HEK293 (cell line): ENCODE results near the gene PRR36.
A peak's percentile ranks its signal among the peaks of the same experiment; 100 is the strongest.

ENCODE experiments used
- EGR2 ChIP-seq: fragments of 450-650 bp; formaldehyde crosslinking; IDR thresholded peaks from 2 replicates; pipeline ENCODE4 v1.5.1; 2016; ENCODE audit warnings: low read depth, missing biosample characterization, missing genetic modification characterization
- KLF10 ChIP-seq: fragments of 450-650 bp; IDR thresholded peaks from 2 replicates; pipeline ENCODE4 v1.5.1; 2018; ENCODE audit warnings: missing biosample characterization, mild to moderate bottlenecking, missing genetic modification characterization
- MEIS1 ChIP-seq: sonication (generic); formaldehyde crosslinking; IDR thresholded peaks from 2 replicates; pipeline ENCODE4 v1.8.1; 2022; ENCODE audit warnings: missing genetic modification reagents, mild to moderate bottlenecking, borderline replicate concordance
- MYNN ChIP-seq: fragments of 450-650 bp; formaldehyde crosslinking; IDR thresholded peaks from 2 replicates; pipeline ENCODE4 v1.5.1; 2016; ENCODE audit warnings: missing biosample characterization, missing genetic modification characterization, borderline replicate concordance
- PATZ1 ChIP-seq: fragments of 450-650 bp; formaldehyde crosslinking; IDR thresholded peaks from 2 replicates; pipeline ENCODE4 v1.5.1; 2016; ENCODE audit warnings: missing biosample characterization, missing genetic modification characterization
- PRDM2 ChIP-seq: fragments of 450-650 bp; formaldehyde crosslinking; IDR thresholded peaks from 2 replicates; pipeline ENCODE4 v1.5.1; 2016; ENCODE audit warnings: missing biosample characterization, missing genetic modification characterization, borderline replicate concordance
- TCF7L2 ChIP-seq: IDR thresholded peaks from 2 replicates; pipeline ENCODE4 v1.6.1; 2011; ENCODE audit warnings: low read depth, mild to moderate bottlenecking, inconsistent platforms, low read length, moderate library complexity, borderline replicate concordance
- YY1 ChIP-seq: fragments of 450-650 bp; formaldehyde crosslinking; IDR thresholded peaks from 2 replicates; pipeline ENCODE4 v1.5.1; 2018; ENCODE audit warnings: missing biosample characterization, missing genetic modification characterization
- YY2 ChIP-seq: fragments of 450-650 bp; formaldehyde crosslinking; IDR thresholded peaks from 2 replicates; pipeline ENCODE4 v1.5.1; 2016; ENCODE audit warnings: missing biosample characterization, missing genetic modification characterization
- ZBTB10 ChIP-seq: fragments of 450-650 bp; formaldehyde crosslinking; IDR thresholded peaks from 2 replicates; pipeline ENCODE4 v1.5.1; 2016; ENCODE audit warnings: missing biosample characterization, missing genetic modification characterization
- ZBTB20 ChIP-seq: fragments of 450-650 bp; formaldehyde crosslinking; IDR thresholded peaks from 2 replicates; pipeline ENCODE4 v1.5.1; 2016; ENCODE audit warnings: missing biosample characterization, missing genetic modification characterization
- ZBTB21 ChIP-seq: fragments of 450-650 bp; formaldehyde crosslinking; IDR thresholded peaks from 2 replicates; pipeline ENCODE4 v1.5.1; 2017; ENCODE audit warnings: missing biosample characterization, missing genetic modification characterization
- ZNF10 ChIP-seq: fragments of 450-650 bp; formaldehyde crosslinking; IDR thresholded peaks from 2 replicates; pipeline ENCODE4 v1.5.1; 2017; ENCODE audit warnings: missing biosample characterization, missing genetic modification characterization
- ZNF155 ChIP-seq: fragments of 450-650 bp; formaldehyde crosslinking; IDR thresholded peaks from 2 replicates; pipeline ENCODE4 v1.5.1; 2016; ENCODE audit warnings: missing biosample characterization, missing genetic modification characterization
- ZNF175 ChIP-seq: fragments of 450-650 bp; formaldehyde crosslinking; IDR thresholded peaks from 2 replicates; pipeline ENCODE4 v1.5.1; 2016; ENCODE audit warnings: missing biosample characterization, missing genetic modification characterization
- ZNF248 ChIP-seq: fragments of 450-650 bp; formaldehyde crosslinking; IDR thresholded peaks from 2 replicates; pipeline ENCODE4 v1.5.1; 2017; ENCODE audit warnings: missing biosample characterization, missing genetic modification characterization
- ZNF274 ChIP-seq, 2 experiments: fragments of 200-500 bp in 1 of 2; fragments of 450-650 bp in 1 of 2; sonication (Bioruptor generic) in 1 of 2; formaldehyde crosslinking in 1 of 2; IDR thresholded peaks; 2 replicates each; pipeline versions ENCODE4 v1.5.1 to v1.6.1; 2014 to 2016; ENCODE audit warnings: borderline replicate concordance in 1 of 2, inconsistent platforms in 1 of 2, low read length in 1 of 2, missing biosample characterization in 1 of 2, missing genetic modification characterization in 1 of 2
- ZNF362 ChIP-seq: fragments of 450-650 bp; formaldehyde crosslinking; IDR thresholded peaks from 2 replicates; pipeline ENCODE4 v1.5.1; 2016; ENCODE audit warnings: missing biosample characterization, missing genetic modification characterization
- ZNF394 ChIP-seq: fragments of 450-650 bp; formaldehyde crosslinking; IDR thresholded peaks from 2 replicates; pipeline ENCODE4 v1.5.1; 2016; ENCODE audit warnings: missing biosample characterization, missing genetic modification characterization, mild to moderate bottlenecking, moderate library complexity, borderline replicate concordance
- ZNF560 ChIP-seq: fragments of 450-650 bp; formaldehyde crosslinking; IDR thresholded peaks from 2 replicates; pipeline ENCODE4 v1.5.1; 2017; ENCODE audit warnings: missing biosample characterization, missing genetic modification characterization, borderline replicate concordance
- ZNF571 ChIP-seq: fragments of 450-650 bp; formaldehyde crosslinking; IDR thresholded peaks from 2 replicates; pipeline ENCODE4 v1.5.0; 2017; ENCODE audit warnings: missing biosample characterization, missing genetic modification characterization
- ZNF626 ChIP-seq: fragments of 450-650 bp; sonication (Bioruptor Pico); formaldehyde crosslinking; IDR thresholded peaks from 2 replicates; pipeline ENCODE4 v1.5.1; 2018; ENCODE audit warnings: missing biosample characterization, missing genetic modification characterization, inconsistent platforms
- ZNF639 ChIP-seq: fragments of 450-650 bp; formaldehyde crosslinking; IDR thresholded peaks from 2 replicates; pipeline ENCODE4 v1.5.1; 2016; ENCODE audit warnings: missing biosample characterization, missing genetic modification characterization
- ZNF658 ChIP-seq: fragments of 450-650 bp; formaldehyde crosslinking; IDR thresholded peaks from 2 replicates; pipeline ENCODE4; 2016; ENCODE audit warnings: missing biosample characterization, missing genetic modification characterization
- ZNF664 ChIP-seq: fragments of 450-650 bp; formaldehyde crosslinking; IDR thresholded peaks from 2 replicates; pipeline ENCODE4 v1.5.1; 2016; ENCODE audit warnings: missing biosample characterization, missing genetic modification characterization
- ZNF791 ChIP-seq: fragments of 450-650 bp; formaldehyde crosslinking; IDR thresholded peaks from 2 replicates; pipeline ENCODE4 v1.5.1; 2016; ENCODE audit warnings: missing biosample characterization, missing genetic modification characterization

The PRR36 gene

GRCh38 chr19:7874076-7874896, at the start of gene PRR36 (continued):
- TF ChIP-seq ZBTB20 (tag by site-specific recombination) (peak; percentile 9; the same call in 1 of the 2 replicates), ZNF175 (tag by site-specific recombination) (no peak), MYNN (tag by site-specific recombination) (no peak), ZNF626 (tag by site-specific recombination) (no peak), ZNF664 (tag by site-specific recombination) (no peak), KLF10 (peak; percentile 48; the same call in 1 of the 2 replicates), ZNF658 (tag by site-specific recombination) (no peak), TCF7L2 (no peak), ZNF274 (IDR thresholded peaks at IDR 0.05; ENCODE audit: low read length) (no peak), ZNF274 (tag by site-specific recombination; IDR thresholded peaks at IDR 0.05; ENCODE audit: borderline replicate concordance) (no peak), ZNF639 (tag by site-specific recombination) (no peak), YY2 (tag by site-specific recombination) (no peak), YY1 (no peak), MEIS1 (CRISPR knock-in tag) (no peak), ZNF791 (tag by site-specific recombination) (no peak), ZNF560 (tag by site-specific recombination) (no peak), ZBTB10 (tag by site-specific recombination) (peak; percentile 54; the same call in 1 of the 2 replicates), ZNF10 (tag by site-specific recombination) (no peak), ZNF394 (tag by site-specific recombination) (peak; percentile 70; the same call in 1 of the 2 replicates), PRDM2 (tag by site-specific recombination) (no peak), ZNF571 (tag by site-specific recombination) (no peak), ZNF155 (tag by site-specific recombination) (no peak), ZNF248 (no peak), EGR2 (tag by site-specific recombination) (no peak), ZBTB21 (tag by site-specific recombination) (no peak), ZNF362 (tag by site-specific recombination) (no peak), PATZ1 (tag by site-specific recombination) (peak; percentile 86)
